Measurements from ENCODE around the gene STARD13.

The STARD13 gene

DNA sequence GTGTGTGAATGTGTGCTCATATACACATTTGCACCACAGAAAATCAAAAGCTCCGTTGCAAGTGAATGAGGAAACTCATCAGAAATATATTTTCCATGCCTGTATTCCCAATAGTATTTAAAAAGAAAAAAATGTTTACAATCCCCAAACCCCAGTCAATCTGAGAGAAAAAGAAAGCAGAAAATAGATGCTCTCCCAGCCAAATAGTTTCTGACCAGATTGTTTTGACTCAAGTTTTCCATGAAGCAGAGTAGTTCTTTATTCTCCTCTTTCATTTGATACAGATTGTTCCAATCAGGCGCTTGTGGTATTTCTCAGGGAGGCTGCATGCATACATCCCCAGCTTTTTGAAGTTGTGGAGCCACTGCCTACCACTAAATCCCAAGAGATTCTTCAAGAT lies 110.6 kb downstream of the STARD13 start:
- no peak for TF ChIP-seq TEAD4 (IDR thresholded peaks at IDR 0.05)
- no peak for TF ChIP-seq RAD21 (IDR thresholded peaks at IDR 0.05; ENCODE audit: low read depth)
- TF ChIP-seq TCF12 (IDR thresholded peaks at IDR 0.05; ENCODE audit: low read depth), result no peak
- TF ChIP-seq, protein P1, sequence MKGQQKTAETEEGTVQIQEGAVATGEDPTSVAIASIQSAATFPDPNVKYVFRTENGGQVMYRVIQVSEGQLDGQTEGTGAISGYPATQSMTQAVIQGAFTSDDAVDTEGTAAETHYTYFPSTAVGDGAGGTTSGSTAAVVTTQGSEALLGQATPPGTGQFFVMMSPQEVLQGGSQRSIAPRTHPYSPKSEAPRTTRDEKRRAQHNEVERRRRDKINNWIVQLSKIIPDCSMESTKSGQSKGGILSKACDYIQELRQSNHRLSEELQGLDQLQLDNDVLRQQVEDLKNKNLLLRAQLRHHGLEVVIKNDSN (IDR thresholded peaks at IDR 0.05), result no peak
- TF ChIP-seq, protein P2, sequence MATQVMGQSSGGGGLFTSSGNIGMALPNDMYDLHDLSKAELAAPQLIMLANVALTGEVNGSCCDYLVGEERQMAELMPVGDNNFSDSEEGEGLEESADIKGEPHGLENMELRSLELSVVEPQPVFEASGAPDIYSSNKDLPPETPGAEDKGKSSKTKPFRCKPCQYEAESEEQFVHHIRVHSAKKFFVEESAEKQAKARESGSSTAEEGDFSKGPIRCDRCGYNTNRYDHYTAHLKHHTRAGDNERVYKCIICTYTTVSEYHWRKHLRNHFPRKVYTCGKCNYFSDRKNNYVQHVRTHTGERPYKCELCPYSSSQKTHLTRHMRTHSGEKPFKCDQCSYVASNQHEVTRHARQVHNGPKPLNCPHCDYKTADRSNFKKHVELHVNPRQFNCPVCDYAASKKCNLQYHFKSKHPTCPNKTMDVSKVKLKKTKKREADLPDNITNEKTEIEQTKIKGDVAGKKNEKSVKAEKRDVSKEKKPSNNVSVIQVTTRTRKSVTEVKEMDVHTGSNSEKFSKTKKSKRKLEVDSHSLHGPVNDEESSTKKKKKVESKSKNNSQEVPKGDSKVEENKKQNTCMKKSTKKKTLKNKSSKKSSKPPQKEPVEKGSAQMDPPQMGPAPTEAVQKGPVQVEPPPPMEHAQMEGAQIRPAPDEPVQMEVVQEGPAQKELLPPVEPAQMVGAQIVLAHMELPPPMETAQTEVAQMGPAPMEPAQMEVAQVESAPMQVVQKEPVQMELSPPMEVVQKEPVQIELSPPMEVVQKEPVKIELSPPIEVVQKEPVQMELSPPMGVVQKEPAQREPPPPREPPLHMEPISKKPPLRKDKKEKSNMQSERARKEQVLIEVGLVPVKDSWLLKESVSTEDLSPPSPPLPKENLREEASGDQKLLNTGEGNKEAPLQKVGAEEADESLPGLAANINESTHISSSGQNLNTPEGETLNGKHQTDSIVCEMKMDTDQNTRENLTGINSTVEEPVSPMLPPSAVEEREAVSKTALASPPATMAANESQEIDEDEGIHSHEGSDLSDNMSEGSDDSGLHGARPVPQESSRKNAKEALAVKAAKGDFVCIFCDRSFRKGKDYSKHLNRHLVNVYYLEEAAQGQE (IDR thresholded peaks at IDR 0.05; ENCODE audit: low read depth), result no peak
- TF ChIP-seq TAF1 (IDR thresholded peaks at IDR 0.05; ENCODE audit: low read depth), result no peak
- TF ChIP-seq EP300 (IDR thresholded peaks at IDR 0.05; ENCODE audit: borderline replicate concordance), result no peak
- no peak for TF ChIP-seq CREB1 (IDR thresholded peaks at IDR 0.05; ENCODE audit: low read depth)
- TF ChIP-seq FOXM1 (IDR thresholded peaks at IDR 0.05; ENCODE audit: borderline replicate concordance, low read depth), result no peak
- no peak for TF ChIP-seq YY1 (IDR thresholded peaks at IDR 0.05; ENCODE audit: low read depth)
- no peak for TF ChIP-seq EGR1 (IDR thresholded peaks at IDR 0.05)
- TF ChIP-seq CEBPB (IDR thresholded peaks at IDR 0.05), result no peak

DNA sequence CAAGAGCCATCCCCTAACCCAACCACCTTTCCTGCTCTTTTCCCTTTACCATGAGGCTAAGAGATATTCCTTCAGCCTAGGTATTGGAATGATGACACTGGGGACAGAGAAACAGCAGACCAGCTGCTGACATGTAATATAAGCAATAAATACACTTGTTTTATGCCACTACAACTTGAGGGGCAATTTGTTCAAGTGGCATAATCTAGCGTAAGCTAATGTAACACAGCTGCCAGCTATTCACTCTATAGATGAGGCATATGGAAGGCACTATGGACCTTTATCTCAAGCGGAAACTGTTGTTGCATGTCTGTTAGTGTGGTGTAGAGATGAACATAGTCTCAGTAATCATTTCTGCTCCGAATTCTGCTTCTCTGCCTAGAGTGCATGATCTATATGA lies 111.1 kb downstream of the STARD13 start:
- TF ChIP-seq, protein P3, sequence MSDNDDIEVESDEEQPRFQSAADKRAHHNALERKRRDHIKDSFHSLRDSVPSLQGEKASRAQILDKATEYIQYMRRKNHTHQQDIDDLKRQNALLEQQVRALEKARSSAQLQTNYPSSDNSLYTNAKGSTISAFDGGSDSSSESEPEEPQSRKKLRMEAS (IDR thresholded peaks at IDR 0.05), result no peak
- TF ChIP-seq TAF1 (IDR thresholded peaks at IDR 0.05; ENCODE audit: low read depth) (no peak), EGR1 (IDR thresholded peaks at IDR 0.05) (no peak), CREB1 (IDR thresholded peaks at IDR 0.05; ENCODE audit: low read depth) (no peak), CEBPB (IDR thresholded peaks at IDR 0.05) (no peak), TCF12 (IDR thresholded peaks at IDR 0.05; ENCODE audit: low read depth) (no peak), YY1 (IDR thresholded peaks at IDR 0.05; ENCODE audit: low read depth) (no peak), EP300 (IDR thresholded peaks at IDR 0.05; ENCODE audit: borderline replicate concordance) (no peak)
- TF ChIP-seq, protein P2 (IDR thresholded peaks at IDR 0.05; ENCODE audit: low read depth), result no peak

DNA sequence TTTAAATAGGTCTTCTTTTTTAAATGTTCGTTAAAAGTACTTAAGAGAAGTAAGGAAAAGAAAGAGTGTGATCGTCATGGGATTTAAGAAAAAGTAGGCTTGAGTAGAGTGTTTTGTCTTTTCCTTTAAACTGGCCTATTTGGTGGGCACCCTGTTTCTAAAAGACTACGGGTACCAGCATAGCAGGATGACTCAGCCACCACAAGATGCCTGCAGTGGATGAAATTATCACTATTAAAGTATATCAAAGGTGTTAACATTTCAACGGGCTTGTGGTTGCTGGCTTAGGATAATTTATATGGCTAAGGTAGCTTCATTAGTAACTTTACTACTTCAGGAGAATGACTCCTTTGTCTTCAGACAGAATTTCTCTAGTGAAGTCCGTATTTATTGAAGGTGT lies 112.6 kb downstream of the STARD13 start:
- TF ChIP-seq, protein P2 (IDR thresholded peaks at IDR 0.05; ENCODE audit: low read depth), result no peak
- TF ChIP-seq, protein P1 (IDR thresholded peaks at IDR 0.05), result no peak
- TF ChIP-seq CREB1 (IDR thresholded peaks at IDR 0.05; ENCODE audit: low read depth), result no peak
- no peak for TF ChIP-seq ZBTB7A (IDR thresholded peaks at IDR 0.05; ENCODE audit: low read depth)
- TF ChIP-seq, protein P3 (IDR thresholded peaks at IDR 0.05), result no peak
- TF ChIP-seq TAF1 (IDR thresholded peaks at IDR 0.05; ENCODE audit: low read depth), result no peak
- TF ChIP-seq TEAD4 (IDR thresholded peaks at IDR 0.05), result no peak
- no peak for TF ChIP-seq CEBPB (IDR thresholded peaks at IDR 0.05)
- no peak for TF ChIP-seq YY1 (IDR thresholded peaks at IDR 0.05; ENCODE audit: low read depth)
- no peak for TF ChIP-seq RAD21 (IDR thresholded peaks at IDR 0.05; ENCODE audit: low read depth)
- no peak for TF ChIP-seq EGR1 (IDR thresholded peaks at IDR 0.05)
- no peak for TF ChIP-seq TCF12 (IDR thresholded peaks at IDR 0.05; ENCODE audit: low read depth)
- no peak for TF ChIP-seq FOXM1 (IDR thresholded peaks at IDR 0.05; ENCODE audit: borderline replicate concordance, low read depth)
- TF ChIP-seq EP300 (IDR thresholded peaks at IDR 0.05; ENCODE audit: borderline replicate concordance), result no peak
- TF ChIP-seq NFIC (IDR thresholded peaks at IDR 0.05), result no peak

DNA sequence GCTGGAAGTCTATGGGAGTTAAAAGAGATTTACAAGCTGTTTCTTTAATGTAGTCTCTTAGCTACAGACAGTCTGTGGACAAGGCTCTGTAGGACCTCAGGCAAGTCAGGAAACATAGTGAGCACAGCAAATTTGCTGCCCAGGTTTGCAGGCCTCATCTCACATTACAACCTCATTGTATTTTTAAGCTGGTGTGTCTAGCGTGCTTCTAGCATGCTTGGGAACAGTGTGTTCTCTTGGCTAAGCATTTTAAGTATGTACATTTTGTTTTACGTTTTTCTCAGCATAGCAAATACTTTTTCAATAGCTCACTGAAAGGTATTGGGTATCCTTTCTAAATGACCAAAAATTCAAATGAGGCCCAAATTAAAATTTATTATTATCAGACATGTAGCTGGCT lies 113.2 kb downstream of the STARD13 start:
- TF ChIP-seq, protein P1 (IDR thresholded peaks at IDR 0.05), result no peak
- TF ChIP-seq FOXM1 (IDR thresholded peaks at IDR 0.05; ENCODE audit: borderline replicate concordance, low read depth) (no peak), CREB1 (IDR thresholded peaks at IDR 0.05; ENCODE audit: low read depth) (no peak), CEBPB (IDR thresholded peaks at IDR 0.05) (no peak), ZBTB7A (IDR thresholded peaks at IDR 0.05; ENCODE audit: low read depth) (no peak), EGR1 (IDR thresholded peaks at IDR 0.05) (no peak), TAF1 (IDR thresholded peaks at IDR 0.05; ENCODE audit: low read depth) (no peak), EP300 (IDR thresholded peaks at IDR 0.05; ENCODE audit: borderline replicate concordance) (no peak), RAD21 (IDR thresholded peaks at IDR 0.05; ENCODE audit: low read depth) (no peak), TEAD4 (IDR thresholded peaks at IDR 0.05) (no peak), NFIC (IDR thresholded peaks at IDR 0.05) (no peak), YY1 (IDR thresholded peaks at IDR 0.05; ENCODE audit: low read depth) (no peak), TCF12 (IDR thresholded peaks at IDR 0.05; ENCODE audit: low read depth) (no peak)
- TF ChIP-seq, protein P2 (IDR thresholded peaks at IDR 0.05; ENCODE audit: low read depth), result no peak
- TF ChIP-seq, protein P3 (IDR thresholded peaks at IDR 0.05), result no peak

All from Ishikawa (cell line).